Esophagus squamous epithelium (tissue), 4 donors: Measurements from ENCODE around the gene RHOBTB1.

ENCODE experiments used
- POLR2A ChIP-seq, 4 donors: fragments of 450-650 bp; IDR thresholded peaks; one replicate each; pipeline ENCODE4 v1.6.1; 2017; ENCODE audit warnings: antibody characterized with exemption in 4 of 4, mild to moderate bottlenecking in 4 of 4, moderate library complexity in 3 of 4
- TF ChIP-seq, protein P1 (sequence below), 6 experiments: fragments of 450-650 bp in 4 of 6; fragments of 200-600 bp in 2 of 6; sonication (generic) in 2 of 6; IDR thresholded peaks; one replicate each; pipeline ENCODE4 v1.5.1; 2016 to 2019; ENCODE audit warnings: antibody characterized with exemption in 6 of 6, mild to moderate bottlenecking in 4 of 6, moderate library complexity in 4 of 6

DNA sequence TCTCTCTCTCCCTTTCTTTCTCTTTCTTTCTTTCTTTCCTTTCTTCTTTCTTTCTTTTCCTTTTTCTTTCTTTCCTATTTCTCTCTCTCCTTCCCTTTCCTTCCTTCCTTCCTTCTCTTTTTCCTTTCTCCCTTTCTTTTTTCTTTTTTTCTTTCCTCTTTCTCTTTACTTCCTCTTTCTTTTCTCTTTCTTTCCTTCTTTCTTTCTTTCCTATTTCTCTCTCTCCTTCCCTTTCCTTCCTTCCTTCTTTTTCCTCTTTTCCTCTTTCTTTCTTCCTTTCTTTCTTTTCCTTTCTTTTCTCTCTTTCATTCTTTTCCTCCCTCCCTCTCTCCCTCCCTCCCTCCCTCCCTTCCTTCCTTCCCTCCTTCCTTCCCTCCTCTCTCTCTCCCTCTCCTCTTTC, 81.5 kb downstream of the RHOBTB1 start:
- TF ChIP-seq, protein P1, sequence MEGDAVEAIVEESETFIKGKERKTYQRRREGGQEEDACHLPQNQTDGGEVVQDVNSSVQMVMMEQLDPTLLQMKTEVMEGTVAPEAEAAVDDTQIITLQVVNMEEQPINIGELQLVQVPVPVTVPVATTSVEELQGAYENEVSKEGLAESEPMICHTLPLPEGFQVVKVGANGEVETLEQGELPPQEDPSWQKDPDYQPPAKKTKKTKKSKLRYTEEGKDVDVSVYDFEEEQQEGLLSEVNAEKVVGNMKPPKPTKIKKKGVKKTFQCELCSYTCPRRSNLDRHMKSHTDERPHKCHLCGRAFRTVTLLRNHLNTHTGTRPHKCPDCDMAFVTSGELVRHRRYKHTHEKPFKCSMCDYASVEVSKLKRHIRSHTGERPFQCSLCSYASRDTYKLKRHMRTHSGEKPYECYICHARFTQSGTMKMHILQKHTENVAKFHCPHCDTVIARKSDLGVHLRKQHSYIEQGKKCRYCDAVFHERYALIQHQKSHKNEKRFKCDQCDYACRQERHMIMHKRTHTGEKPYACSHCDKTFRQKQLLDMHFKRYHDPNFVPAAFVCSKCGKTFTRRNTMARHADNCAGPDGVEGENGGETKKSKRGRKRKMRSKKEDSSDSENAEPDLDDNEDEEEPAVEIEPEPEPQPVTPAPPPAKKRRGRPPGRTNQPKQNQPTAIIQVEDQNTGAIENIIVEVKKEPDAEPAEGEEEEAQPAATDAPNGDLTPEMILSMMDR (IDR thresholded peaks at IDR 0.05), result no peak
- no peak for TF ChIP-seq POLR2A (IDR thresholded peaks at IDR 0.05)
